HG03060 (cell line): ENCODE data around the gene C9orf152.

Experiments used
- ATAC-seq: cut with Tn5 transposase; IDR thresholded peaks from one replicate; pipeline ENCODE4 v1.9.1; 2021; ENCODE audit warnings: low read depth, moderate number of reproducible peaks; ENCODE audit not compliant: unreplicated experiment

C9orf152 gene

GRCh38 chr9:110185806-110186205, 22.2 kb downstream of the C9orf152 start:
- ATAC-seq: no peak

GRCh38 chr9:110183208-110184145, 24.5 kb downstream of the C9orf152 start:
- peak; percentile 77 for ATAC-seq

- ATAC-seq: no peak
These were observed 27.2 kb downstream of the C9orf152 start for GRCh38 chr9:110180511-110181434.

- ATAC-seq: no peak
These were observed 28.2 kb downstream of the C9orf152 start for GRCh38 chr9:110179734-110180133.

GRCh38 chr9:110178281-110178680, 29.7 kb downstream of the C9orf152 start:
- ATAC-seq: no peak

- no peak for ATAC-seq
These were observed 32.5 kb downstream of the C9orf152 start for GRCh38 chr9:110175275-110175968.

GRCh38 chr9:110173322-110173642, 34.7 kb downstream of the C9orf152 start:
- ATAC-seq: no peak

GRCh38 chr9:110170357-110171257, 37.4 kb downstream of the C9orf152 start:
- no peak for ATAC-seq

- no peak for ATAC-seq
These were observed 39.5 kb downstream of the C9orf152 start for GRCh38 chr9:110168486-110168885.

- no peak for ATAC-seq
These were observed 46.0 kb downstream of the C9orf152 start for GRCh38 chr9:110161940-110162339.

GRCh38 chr9:110160685-110161084, 47.3 kb downstream of the C9orf152 start:
- ATAC-seq: no peak

GRCh38 chr9:110160123-110160522, 47.8 kb downstream of the C9orf152 start:
- no peak for ATAC-seq

- no peak for ATAC-seq
These were observed 49.9 kb downstream of the C9orf152 start for GRCh38 chr9:110157823-110158664.

GRCh38 chr9:110156902-110157301, 51.1 kb downstream of the C9orf152 start:
- ATAC-seq: peak; percentile 80

GRCh38 chr9:110156416-110156815, 51.5 kb downstream of the C9orf152 start:
- ATAC-seq: no peak

- ATAC-seq: no peak
These were observed 52.2 kb downstream of the C9orf152 start for GRCh38 chr9:110155751-110156150.

GRCh38 chr9:110153431-110153830, 54.5 kb downstream of the C9orf152 start:
- no peak for ATAC-seq

- no peak for ATAC-seq
These were observed 55.1 kb downstream of the C9orf152 start for GRCh38 chr9:110152704-110153374.
